Uterus (tissue), 2 donors: ENCODE data around the gene MYH15.

Experiments used
- POLR2A ChIP-seq, 2 donors: fragments of 450-650 bp; IDR thresholded peaks; one replicate each; pipeline ENCODE4 v1.6.1; 2016; ENCODE audit warnings: antibody characterized with exemption in 2 of 2, mild to moderate bottlenecking in 1 of 2, moderate library complexity in 1 of 2
- TF ChIP-seq, protein P1 (sequence below), 4 experiments: fragments of 200-600 bp in 2 of 4; fragments of 450-650 bp in 2 of 4; sonication (generic) in 2 of 4; IDR thresholded peaks; one replicate each; pipeline ENCODE4 v1.5.1; 2016 to 2019; ENCODE audit warnings: antibody characterized with exemption in 4 of 4, mild to moderate bottlenecking in 2 of 4, moderate library complexity in 1 of 4

DNA sequence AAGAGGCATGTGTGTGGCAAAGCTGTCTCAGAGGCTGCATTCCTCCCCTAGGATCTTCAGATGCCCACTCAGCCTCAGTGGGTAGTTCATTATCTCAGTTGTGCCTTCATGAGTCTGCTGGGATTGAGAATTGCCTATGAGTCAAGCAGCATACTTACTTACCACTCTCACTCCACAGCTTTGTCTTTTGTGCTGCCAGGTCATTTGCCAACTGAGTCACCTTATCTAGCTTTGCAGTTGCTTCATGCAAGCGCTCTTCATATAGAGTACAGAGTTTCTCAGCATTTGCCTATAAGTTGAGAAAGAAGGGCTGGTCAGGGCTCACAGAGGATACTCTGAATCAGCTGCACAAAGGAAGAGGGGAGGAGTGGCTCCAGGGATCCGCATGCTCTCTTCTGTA, 89.5 kb downstream of the MYH15 start:
- TF ChIP-seq, protein P1, sequence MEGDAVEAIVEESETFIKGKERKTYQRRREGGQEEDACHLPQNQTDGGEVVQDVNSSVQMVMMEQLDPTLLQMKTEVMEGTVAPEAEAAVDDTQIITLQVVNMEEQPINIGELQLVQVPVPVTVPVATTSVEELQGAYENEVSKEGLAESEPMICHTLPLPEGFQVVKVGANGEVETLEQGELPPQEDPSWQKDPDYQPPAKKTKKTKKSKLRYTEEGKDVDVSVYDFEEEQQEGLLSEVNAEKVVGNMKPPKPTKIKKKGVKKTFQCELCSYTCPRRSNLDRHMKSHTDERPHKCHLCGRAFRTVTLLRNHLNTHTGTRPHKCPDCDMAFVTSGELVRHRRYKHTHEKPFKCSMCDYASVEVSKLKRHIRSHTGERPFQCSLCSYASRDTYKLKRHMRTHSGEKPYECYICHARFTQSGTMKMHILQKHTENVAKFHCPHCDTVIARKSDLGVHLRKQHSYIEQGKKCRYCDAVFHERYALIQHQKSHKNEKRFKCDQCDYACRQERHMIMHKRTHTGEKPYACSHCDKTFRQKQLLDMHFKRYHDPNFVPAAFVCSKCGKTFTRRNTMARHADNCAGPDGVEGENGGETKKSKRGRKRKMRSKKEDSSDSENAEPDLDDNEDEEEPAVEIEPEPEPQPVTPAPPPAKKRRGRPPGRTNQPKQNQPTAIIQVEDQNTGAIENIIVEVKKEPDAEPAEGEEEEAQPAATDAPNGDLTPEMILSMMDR (IDR thresholded peaks at IDR 0.05), result no peak
- no peak for TF ChIP-seq POLR2A (IDR thresholded peaks at IDR 0.05)
